BJ (cell line): ENCODE measurements around the gene USP22. TPM values are rescaled to one million over a fixed set of nuclear protein-coding genes. Genes with fewer than 3 reads are reported as not detected.

Source experiments
- CTCF ChIA-PET: fragments of 350-600 bp; formaldehyde crosslinking; extraction: SDS; loops from one replicate; lab custom pipeline; 2021; ENCODE audit warnings: antibody characterized with exemption, inconsistent platforms; lab: Yijun Ruan, JAX
- POLR2A ChIA-PET: fragments of 300-600 bp; sonication (Branson Sonifier 250); formaldehyde crosslinking; extraction: SDS; loops from one replicate; lab custom pipeline; 2021; ENCODE audit warnings: antibody characterized with exemption; lab: Charles Lee
- DNase-seq: peaks from one replicate; pipeline ENCODE4 v3.0.0-alpha.2; 2011; ENCODE audit warnings: low read depth
- H3K27me3 ChIP-seq: 2 replicates; pipeline ENCODE4 v1.6.0; 2011; ENCODE audit warnings: low read length; ENCODE audit not compliant: control insufficient read depth, insufficient read depth
- H3K36me3 ChIP-seq: 2 replicates; pipeline ENCODE4 v1.5.1; 2011; ENCODE audit warnings: low read length; ENCODE audit not compliant: control insufficient read depth, insufficient read depth
- H3K4me3 ChIP-seq: 2 replicates; pipeline ENCODE4 v1.5.1; 2011; ENCODE audit warnings: low read depth, mild to moderate bottlenecking, control low read depth, low read length
- polyA plus RNA-seq: library from polyadenylated mRNA; depleted of rRNA; stranded (reverse); fragments of >200 nt; gene quantifications from 2 replicates; pipeline ENCODE4 v1.2.3, GENCODE V29; 2011
- TF ChIP-seq, protein P1 (sequence below): IDR thresholded peaks from 2 replicates; pipeline ENCODE4 v1.5.1; 2011; ENCODE audit warnings: low read depth, mild to moderate bottlenecking, control low read depth, inconsistent platforms, low read length, moderate library complexity; ENCODE audit not compliant: insufficient read depth

Gene USP22
- polyA plus RNA-seq, 1 experiment: 212 TPM

- no peaks in the 10 kb centered on the region for H3K27me3 ChIP-seq
- H3K36me3 ChIP-seq: peaks cover 56% of the 10 kb centered on the region
- ChIA-PET POLR2A (no interaction called here), CTCF (interaction anchor here (1.0 to 1.3 kb wide), 2 partner anchors 10 to 115 kb away, joined by 4 to 6 read pairs; no protein-coding TSS in a partner anchor)
- no peak for DNase-seq
- H3K4me3 ChIP-seq: no peak overlapping the region
- TF ChIP-seq, protein P1, sequence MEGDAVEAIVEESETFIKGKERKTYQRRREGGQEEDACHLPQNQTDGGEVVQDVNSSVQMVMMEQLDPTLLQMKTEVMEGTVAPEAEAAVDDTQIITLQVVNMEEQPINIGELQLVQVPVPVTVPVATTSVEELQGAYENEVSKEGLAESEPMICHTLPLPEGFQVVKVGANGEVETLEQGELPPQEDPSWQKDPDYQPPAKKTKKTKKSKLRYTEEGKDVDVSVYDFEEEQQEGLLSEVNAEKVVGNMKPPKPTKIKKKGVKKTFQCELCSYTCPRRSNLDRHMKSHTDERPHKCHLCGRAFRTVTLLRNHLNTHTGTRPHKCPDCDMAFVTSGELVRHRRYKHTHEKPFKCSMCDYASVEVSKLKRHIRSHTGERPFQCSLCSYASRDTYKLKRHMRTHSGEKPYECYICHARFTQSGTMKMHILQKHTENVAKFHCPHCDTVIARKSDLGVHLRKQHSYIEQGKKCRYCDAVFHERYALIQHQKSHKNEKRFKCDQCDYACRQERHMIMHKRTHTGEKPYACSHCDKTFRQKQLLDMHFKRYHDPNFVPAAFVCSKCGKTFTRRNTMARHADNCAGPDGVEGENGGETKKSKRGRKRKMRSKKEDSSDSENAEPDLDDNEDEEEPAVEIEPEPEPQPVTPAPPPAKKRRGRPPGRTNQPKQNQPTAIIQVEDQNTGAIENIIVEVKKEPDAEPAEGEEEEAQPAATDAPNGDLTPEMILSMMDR: no peak
Measured at GRCh38 chr17:21004016-21004930, 38.5 kb downstream of the USP22 start.

GRCh38 chr17:21003007-21003621 is 39.7 kb downstream of the USP22 start:
- Histone ChIP-seq H3K4me3 (no peak overlapping the region), H3K27me3 (no peaks in the 10 kb centered on the region), H3K36me3 (peaks cover 57% of the 10 kb centered on the region)
- TF ChIP-seq, protein P1: no peak
- POLR2A ChIA-PET: no interaction called here
- DNase-seq: no peak
- CTCF ChIA-PET: no interaction called here

GRCh38 chr17:21002309-21003006 is 40.4 kb downstream of the USP22 start:
- CTCF ChIA-PET: interaction anchor here (1.0 to 1.4 kb wide), 2 partner anchors 10 to 41 kb away, joined by 3 to 5 read pairs; no protein-coding TSS in a partner anchor

GRCh38 chr17:21001813-21002221 is 41.0 kb downstream of the USP22 start:
- ChIA-PET CTCF (interaction anchor here (1.0 to 1.4 kb wide), 2 partner anchors 9 to 42 kb away, joined by 3 to 5 read pairs; no protein-coding TSS in a partner anchor), POLR2A (no interaction called here)
- TF ChIP-seq, protein P1: no peak
- no peaks in the 10 kb centered on the region for H3K27me3 ChIP-seq
- DNase-seq: no peak
- peaks cover 48% of the 10 kb centered on the region for H3K36me3 ChIP-seq
- H3K4me3 ChIP-seq: no peak overlapping the region

More at GRCh38 chr17:21002309-21003006, 40.4 kb downstream of the USP22 start:
- TF ChIP-seq, protein P1: no peak
- DNase-seq: no peak
- Histone ChIP-seq H3K4me3 (no peak overlapping the region), H3K36me3 (peaks cover 53% of the 10 kb centered on the region), H3K27me3 (no peaks in the 10 kb centered on the region)
- POLR2A ChIA-PET: no interaction called here
